ENCODE data around the gene VAT1L.

VAT1L gene

GRCh38 chr16:77993111-77993985 lies 205.0 kb downstream of the VAT1L start:
- no peak for TF ChIP-seq CTCF (IDR thresholded peaks at IDR 0.05)

GRCh38 chr16:77995843-77996455 lies 207.6 kb downstream of the VAT1L start:
- no peak for TF ChIP-seq CTCF (IDR thresholded peaks at IDR 0.05)

- no peak for TF ChIP-seq CTCF (IDR thresholded peaks at IDR 0.05)
These were observed 210.1 kb downstream of the VAT1L start for GRCh38 chr16:77998350-77999023.

GRCh38 chr16:78001451-78002025 lies 213.2 kb downstream of the VAT1L start:
- TF ChIP-seq CTCF (IDR thresholded peaks at IDR 0.05), result no peak

- TF ChIP-seq CTCF (IDR thresholded peaks at IDR 0.05), result peak; percentile 92
These were observed 214.7 kb downstream of the VAT1L start for GRCh38 chr16:78002915-78003538.

GRCh38 chr16:78004517-78004916 lies 216.2 kb downstream of the VAT1L start:
- no peak for TF ChIP-seq CTCF (IDR thresholded peaks at IDR 0.05)

- peak; percentile 36; the same call in 1 of the 2 replicates for TF ChIP-seq CTCF (IDR thresholded peaks at IDR 0.05)
These were observed 217.5 kb downstream of the VAT1L start for GRCh38 chr16:78005881-78006280.
